Measurements from ENCODE around the gene HOXA5. TPM values are rescaled to one million over a fixed set of nuclear protein-coding genes. Genes with fewer than 3 reads are reported as not detected.

The HOXA5 gene
- total and polyA plus RNA-seq, 5 donors from 2014 or later = not detected

- Mint-ChIP-seq H3K4me3 (peak overlapping the region; percentile 3 to 70 (median 40)), H3K4me1 (peaks cover 13 to 53% (median 30%) of the 10 kb centered on the region in 4 donors), H3K27ac (no peak overlapping the region), H3K36me3 (peaks cover 3% of the 10 kb centered on the region), H3K27me3 (peaks cover 95% of the 10 kb centered on the region), H3K9me3 (peaks cover 0 to 8% (median 0%) of the 10 kb centered on the region in 7 donors)
- H3K27ac ChIP-seq (ENCODE audit: insufficient read depth, low read length, poor library complexity, severe bottlenecking) = no peak overlapping the region
- no peaks in the 10 kb centered on the region for H3K9me3 ChIP-seq (ENCODE audit: control insufficient read depth in 2 of 2, low read length in 2 of 2)
- no peak overlapping the region for H3K4me3 ChIP-seq (ENCODE audit: low read depth, low read length)
- no peak for DNase-seq
- ATAC-seq (ENCODE audit: low read depth in 2 of 2) = no peak
- no peaks in the 10 kb centered on the region for H3K36me3 ChIP-seq (ENCODE audit: control insufficient read depth, insufficient read depth, low read length)
- H3K4me1 ChIP-seq (ENCODE audit: control insufficient read depth, insufficient read depth, low read length, poor library complexity, severe bottlenecking) = peaks cover 45% of the 10 kb centered on the region
- H3K27me3 ChIP-seq (ENCODE audit: control insufficient read depth, insufficient read depth, low read length) = peaks cover 53% of the 10 kb centered on the region
Observed at GRCh38 chr7:27158436-27159265, 15.2 kb upstream of the HOXA5 start.

GRCh38 chr7:27157702-27158431, 14.4 kb upstream of the HOXA5 start:
- peak overlapping the region in 1 of 3 donors; percentile 76 for H3K27ac Mint-ChIP-seq
- peaks cover 53% of the 10 kb centered on the region for H3K27me3 ChIP-seq (ENCODE audit: control insufficient read depth, insufficient read depth, low read length)

GRCh38 chr7:27156916-27157701, 13.6 kb upstream of the HOXA5 start:
- no peaks in the 10 kb centered on the region for H3K36me3 ChIP-seq (ENCODE audit: control insufficient read depth, insufficient read depth, low read length)
- peaks cover 94% of the 10 kb centered on the region for H3K27me3 Mint-ChIP-seq
- no peak for DNase-seq
- H3K27ac Mint-ChIP-seq = peak overlapping the region in 1 of 3 donors; percentile 76
- peaks cover 0 to 7% (median 0%) of the 10 kb centered on the region in 7 donors for H3K9me3 Mint-ChIP-seq
- no peak overlapping the region for H3K27ac ChIP-seq (ENCODE audit: insufficient read depth, low read length, poor library complexity, severe bottlenecking)
- H3K4me1 ChIP-seq (ENCODE audit: control insufficient read depth, insufficient read depth, low read length, poor library complexity, severe bottlenecking) = peaks cover 53% of the 10 kb centered on the region
- no peaks in the 10 kb centered on the region for H3K9me3 ChIP-seq (ENCODE audit: control insufficient read depth in 2 of 2, low read length in 2 of 2)
- H3K36me3 Mint-ChIP-seq = peaks cover 3% of the 10 kb centered on the region
- H3K4me1 Mint-ChIP-seq = peaks cover 14 to 62% (median 30%) of the 10 kb centered on the region in 4 donors
- no peak for ATAC-seq (ENCODE audit: low read depth in 2 of 2)
- H3K27me3 ChIP-seq (ENCODE audit: control insufficient read depth, insufficient read depth, low read length) = peaks cover 54% of the 10 kb centered on the region
- peak overlapping the region; percentile 33 to 85 (median 70) for H3K4me3 Mint-ChIP-seq
- no peak overlapping the region for H3K4me3 ChIP-seq (ENCODE audit: low read depth, low read length)

More at GRCh38 chr7:27157702-27158431, 14.4 kb upstream of the HOXA5 start:
- Histone ChIP-seq H3K27ac (ENCODE audit: insufficient read depth, low read length, poor library complexity, severe bottlenecking) (no peak overlapping the region), H3K36me3 (ENCODE audit: control insufficient read depth, insufficient read depth, low read length) (no peaks in the 10 kb centered on the region), H3K4me1 (ENCODE audit: control insufficient read depth, insufficient read depth, low read length, poor library complexity, severe bottlenecking) (peaks cover 45% of the 10 kb centered on the region), H3K9me3 (ENCODE audit: control insufficient read depth in 2 of 2, low read length in 2 of 2) (no peaks in the 10 kb centered on the region), H3K4me3 (ENCODE audit: low read depth, low read length) (no peak overlapping the region)
- Mint-ChIP-seq H3K4me3 (peak overlapping the region; percentile 33 to 77 (median 68)), H3K27me3 (peaks cover 95% of the 10 kb centered on the region), H3K4me1 (peaks cover 14 to 58% (median 30%) of the 10 kb centered on the region in 4 donors), H3K9me3 (peaks cover 0 to 8% (median 0%) of the 10 kb centered on the region in 7 donors), H3K36me3 (peaks cover 3% of the 10 kb centered on the region)
- ATAC-seq (ENCODE audit: low read depth in 2 of 2) (no peak), DNase-seq (no peak)

- H3K4me1 Mint-ChIP-seq = peaks cover 14 to 68% (median 35%) of the 10 kb centered on the region in 4 donors
- no peaks in the 10 kb centered on the region for H3K9me3 ChIP-seq (ENCODE audit: control insufficient read depth in 2 of 2, low read length in 2 of 2)
Observed at GRCh38 chr7:27156508-27156898, 13.0 kb upstream of the HOXA5 start, which contains the start of gene HOXA7. HOXA7 (minus strand) TSS chr7:27156675; CDS start chr7:27156545, 130 bp downstream.

GRCh38 chr7:27155816-27156507, 12.5 kb upstream of the HOXA5 start:
- Mint-ChIP-seq H3K27ac (peak overlapping the region in 1 of 3 donors; percentile 65), H3K4me3 (peak overlapping the region; percentile 71 to 85 (median 79)), H3K4me1 (peaks cover 11 to 70% (median 36%) of the 10 kb centered on the region in 4 donors), H3K36me3 (peaks cover 3% of the 10 kb centered on the region), H3K27me3 (peaks cover 99% of the 10 kb centered on the region), H3K9me3 (peaks cover 0 to 10% (median 0%) of the 10 kb centered on the region in 7 donors)
- ATAC-seq (ENCODE audit: low read depth in 2 of 2) (no peak), DNase-seq (no peak)
- H3K27me3 ChIP-seq (ENCODE audit: control insufficient read depth, insufficient read depth, low read length) = peaks cover 62% of the 10 kb centered on the region
- H3K4me1 ChIP-seq (ENCODE audit: control insufficient read depth, insufficient read depth, low read length, poor library complexity, severe bottlenecking) = peaks cover 59% of the 10 kb centered on the region
- no peak overlapping the region for H3K27ac ChIP-seq (ENCODE audit: insufficient read depth, low read length, poor library complexity, severe bottlenecking)
- peak overlapping the region; percentile 13 for H3K4me3 ChIP-seq (ENCODE audit: low read depth, low read length)
- no peaks in the 10 kb centered on the region for H3K9me3 ChIP-seq (ENCODE audit: control insufficient read depth in 2 of 2, low read length in 2 of 2)
- H3K36me3 ChIP-seq (ENCODE audit: control insufficient read depth, insufficient read depth, low read length) = no peaks in the 10 kb centered on the region

More at GRCh38 chr7:27156508-27156898, 13.0 kb upstream of the HOXA5 start, which contains the start of gene HOXA7:
- H3K36me3 ChIP-seq (ENCODE audit: control insufficient read depth, insufficient read depth, low read length) = no peaks in the 10 kb centered on the region
- peaks cover 59% of the 10 kb centered on the region for H3K4me1 ChIP-seq (ENCODE audit: control insufficient read depth, insufficient read depth, low read length, poor library complexity, severe bottlenecking)
- no peak for DNase-seq
- Mint-ChIP-seq H3K9me3 (peaks cover 0 to 8% (median 0%) of the 10 kb centered on the region in 7 donors), H3K27ac (peak within 1 kb of the TSS in 2 of 3 donors; percentile 65 to 76), H3K4me3 (peak within 1 kb of the TSS; percentile 78 to 85 (median 80)), H3K27me3 (peaks cover 97% of the 10 kb centered on the region), H3K36me3 (peaks cover 3% of the 10 kb centered on the region)
- H3K27ac ChIP-seq (ENCODE audit: insufficient read depth, low read length, poor library complexity, severe bottlenecking) = no peak within 1 kb of the TSS
- H3K27me3 ChIP-seq (ENCODE audit: control insufficient read depth, insufficient read depth, low read length) = peaks cover 57% of the 10 kb centered on the region
- peak within 1 kb of the TSS; percentile 13 for H3K4me3 ChIP-seq (ENCODE audit: low read depth, low read length)
- no peak for ATAC-seq (ENCODE audit: low read depth in 2 of 2)

- H3K4me3 Mint-ChIP-seq = peak overlapping the region; percentile 78 to 82 (median 81)
- DNase-seq (no peak), ATAC-seq (ENCODE audit: low read depth in 2 of 2) (no peak)
- H3K4me1 Mint-ChIP-seq = peaks cover 10 to 73% (median 38%) of the 10 kb centered on the region in 4 donors
- Histone ChIP-seq H3K27ac (ENCODE audit: insufficient read depth, low read length, poor library complexity, severe bottlenecking) (no peak overlapping the region), H3K9me3 (ENCODE audit: control insufficient read depth in 2 of 2, low read length in 2 of 2) (no peaks in the 10 kb centered on the region), H3K4me3 (ENCODE audit: low read depth, low read length) (no peak overlapping the region), H3K27me3 (ENCODE audit: control insufficient read depth, insufficient read depth, low read length) (peaks cover 66% of the 10 kb centered on the region), H3K36me3 (ENCODE audit: control insufficient read depth, insufficient read depth, low read length) (no peaks in the 10 kb centered on the region), H3K4me1 (ENCODE audit: control insufficient read depth, insufficient read depth, low read length, poor library complexity, severe bottlenecking) (peaks cover 58% of the 10 kb centered on the region)
- H3K36me3 Mint-ChIP-seq = peaks cover 3% of the 10 kb centered on the region
- peaks cover 0 to 10% (median 0%) of the 10 kb centered on the region in 7 donors for H3K9me3 Mint-ChIP-seq
- peaks cover 99% of the 10 kb centered on the region for H3K27me3 Mint-ChIP-seq
- peak overlapping the region in 1 of 3 donors; percentile 65 for H3K27ac Mint-ChIP-seq
Observed at GRCh38 chr7:27154901-27155815, 11.7 kb upstream of the HOXA5 start.
